ENCODE data around the gene CTXND1.
"Not testable (repeated sequence)": the region's sequence is repeated elsewhere in the genome, so short reads cannot be mapped to it uniquely, and the experiment has no call there.

The CTXND1 gene

DNA sequence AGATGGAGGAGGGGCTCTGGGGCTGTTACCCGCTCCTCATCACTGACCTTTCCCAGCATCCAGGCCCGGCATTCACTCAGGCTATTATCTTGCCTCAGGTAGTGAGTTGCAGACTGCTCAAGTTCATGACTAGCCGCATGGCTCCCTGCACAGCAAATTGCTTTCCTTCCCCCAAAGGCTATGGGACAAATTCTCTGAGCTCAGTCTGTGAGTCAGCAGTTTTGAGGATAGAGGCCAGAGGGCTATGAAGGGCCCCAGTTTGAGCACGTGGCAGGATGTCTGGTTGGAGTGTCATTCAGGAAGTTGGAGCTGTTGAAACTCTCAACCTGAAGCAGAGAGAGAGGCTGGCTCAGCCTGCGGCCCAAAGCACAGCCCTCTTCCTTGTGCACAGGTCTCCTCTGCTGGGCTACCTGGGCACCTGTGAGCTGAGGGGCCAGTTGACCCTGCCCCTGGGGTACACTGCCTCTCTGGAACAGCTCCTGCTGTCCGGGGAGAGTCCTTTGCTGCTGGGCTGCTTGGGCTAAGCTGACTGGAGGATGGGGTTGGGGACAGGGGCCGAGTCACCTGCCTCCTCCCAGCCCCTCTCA lies 91.3 kb downstream of the CTXND1 start:
- DNase-seq (ENCODE audit: low read depth in 3 of 3): peak in 2 of 3 donors; percentile 17 to 37

- no peak for DNase-seq (ENCODE audit: low read depth in 3 of 3)
Measured at GRCh38 chr15:80159811-80160569, 92.0 kb downstream of the CTXND1 start.

DNA sequence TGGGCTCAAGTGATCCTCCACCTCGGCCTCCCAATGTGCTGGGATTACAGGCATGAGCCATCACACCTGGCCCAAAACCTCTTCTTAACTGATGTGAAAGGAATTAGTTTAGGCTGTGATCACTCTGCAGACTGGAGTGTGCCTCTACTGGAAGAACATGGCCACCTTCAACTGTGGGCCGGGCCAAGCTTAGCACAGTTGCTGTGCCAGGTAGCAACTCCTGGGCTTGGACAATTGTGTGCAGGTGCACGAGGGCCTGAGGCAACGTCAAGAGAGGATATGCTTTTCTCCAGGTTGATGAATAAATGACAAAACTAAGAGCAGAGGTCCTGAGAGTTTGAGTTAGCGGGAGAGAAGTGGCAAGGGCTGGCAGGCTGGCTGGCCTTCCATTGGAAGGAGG lies 92.7 kb downstream of the CTXND1 start:
- no peak for DNase-seq (ENCODE audit: low read depth in 3 of 3)

DNA sequence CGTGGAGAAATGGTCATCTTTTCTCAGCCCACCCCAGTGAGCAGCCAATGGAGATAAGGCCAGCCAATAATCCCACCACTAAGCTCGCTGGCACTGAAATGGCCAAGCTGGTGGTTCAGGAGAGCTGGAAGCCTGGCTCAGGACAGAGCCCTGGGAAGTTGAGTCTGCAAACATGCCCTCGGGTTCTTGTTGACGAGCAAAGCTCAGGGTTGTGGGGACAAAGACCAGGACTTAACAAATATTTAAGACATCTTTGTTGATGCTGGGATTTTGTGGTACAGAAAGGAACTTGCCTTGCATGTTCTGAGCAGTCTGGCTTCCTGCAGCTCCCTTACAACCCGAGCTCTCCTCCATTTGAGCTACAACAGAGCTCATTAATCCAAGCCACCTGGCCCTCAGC lies 94.8 kb downstream of the CTXND1 start:
- no peak for DNase-seq (ENCODE audit: low read depth in 3 of 3)

DNA sequence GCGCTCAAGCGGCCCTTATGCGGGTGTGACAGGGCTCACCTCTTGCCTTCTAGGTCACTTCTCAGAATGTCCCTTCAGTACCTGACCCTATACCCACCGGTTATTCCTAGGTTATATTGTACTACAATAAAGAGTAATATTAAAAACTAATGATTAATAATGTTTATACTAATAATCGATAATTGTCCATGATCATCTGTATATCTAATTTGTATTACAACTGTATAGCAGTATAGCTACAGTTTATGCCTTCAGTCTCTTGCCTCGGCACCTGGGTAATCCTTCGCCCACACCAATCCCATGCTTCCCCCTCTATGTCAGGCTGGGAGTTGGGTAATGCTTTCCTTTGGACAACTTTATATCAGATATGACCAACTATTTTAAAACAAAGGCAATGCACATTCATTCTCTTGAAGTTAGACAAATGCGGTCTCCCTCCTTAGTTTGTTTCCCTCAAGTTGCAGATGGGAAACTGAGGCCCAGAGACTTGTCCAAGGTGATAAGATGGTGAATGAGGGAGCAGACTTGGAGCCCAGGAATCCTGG lies 95.8 kb downstream of the CTXND1 start:
- DNase-seq (ENCODE audit: low read depth in 3 of 3): no peak

DNA sequence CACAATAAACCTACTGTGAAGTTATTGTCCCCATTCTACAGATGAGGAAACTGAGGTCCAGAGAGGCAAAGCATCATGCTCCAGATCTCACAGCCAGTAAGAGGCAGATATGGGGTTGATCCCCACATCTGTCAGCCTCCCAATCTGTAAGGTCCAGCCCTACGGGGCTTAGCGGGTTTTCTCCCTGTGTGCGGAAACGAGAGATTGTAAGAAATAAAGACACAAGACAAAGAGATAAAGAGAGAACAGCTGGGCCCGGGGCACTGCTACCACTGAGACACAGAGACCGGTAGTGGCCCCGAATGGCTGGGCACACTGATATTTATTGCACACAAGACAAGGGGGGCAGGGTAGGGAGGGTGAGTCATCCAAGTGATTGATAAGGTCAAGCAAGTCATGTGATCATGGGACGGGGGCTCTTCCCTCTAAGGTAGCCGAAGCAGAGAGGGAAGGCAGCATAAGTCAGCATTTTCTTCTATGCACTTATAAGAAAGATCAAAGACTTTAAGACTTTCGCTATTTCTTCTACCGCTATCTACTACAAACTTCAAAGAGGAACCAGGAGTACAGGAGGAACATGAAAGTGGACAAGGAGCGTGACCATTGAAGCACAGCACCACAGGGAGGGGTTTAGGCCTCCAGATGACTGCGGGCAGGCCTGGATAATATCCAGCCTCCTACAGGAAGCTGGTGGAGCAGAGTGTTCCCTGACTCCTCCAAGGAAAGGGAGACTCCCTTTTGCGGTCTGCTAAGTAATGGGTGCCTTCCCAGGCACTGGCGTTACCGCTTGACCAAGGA lies 96.4 kb downstream of the CTXND1 start:
- DNase-seq (ENCODE audit: low read depth in 3 of 3): not testable (repeated sequence)

- no peak for DNase-seq (ENCODE audit: low read depth in 3 of 3)
Measured at GRCh38 chr15:80155001-80155377, 97.0 kb downstream of the CTXND1 start.

DNA sequence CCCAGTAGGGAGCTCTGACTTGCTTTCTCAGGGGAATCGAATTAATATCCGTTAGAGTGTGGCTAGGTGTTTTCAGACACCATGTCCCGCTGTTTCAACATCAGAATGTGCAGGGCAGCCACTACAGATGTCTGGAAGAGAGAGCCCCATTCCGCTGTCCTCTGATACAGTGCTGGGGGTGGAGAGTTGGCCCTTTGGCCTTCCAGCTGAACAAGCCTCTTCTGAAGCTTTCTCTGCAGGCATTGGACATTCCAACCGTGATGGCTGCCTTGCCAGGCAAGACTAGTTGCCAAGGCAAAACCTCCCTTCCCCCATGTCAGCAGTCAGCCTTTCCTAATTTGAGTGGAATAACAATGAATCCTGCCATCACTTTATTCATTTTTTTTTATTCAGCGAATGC lies 97.7 kb downstream of the CTXND1 start:
- no peak for DNase-seq (ENCODE audit: low read depth in 3 of 3)

DNA sequence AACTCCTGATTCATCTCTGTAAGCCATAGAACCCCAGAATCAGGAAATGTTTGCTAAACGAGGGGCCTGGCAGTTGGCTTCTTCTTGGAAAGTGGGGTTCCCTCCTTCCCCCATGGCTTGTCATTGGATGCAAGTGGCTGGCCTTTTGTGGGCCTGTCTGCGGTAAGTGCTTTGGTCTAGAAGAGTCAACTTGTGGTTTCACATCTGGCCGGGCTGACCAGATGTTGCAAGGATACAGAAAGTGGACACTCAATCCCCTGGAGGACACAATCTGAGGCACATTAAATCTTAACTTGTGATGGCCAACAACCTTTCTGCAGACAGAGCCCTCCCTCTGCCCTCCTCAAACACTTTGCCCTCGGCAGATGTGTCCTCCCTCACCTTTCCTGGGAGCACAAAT lies 98.1 kb downstream of the CTXND1 start:
- DNase-seq (ENCODE audit: low read depth in 3 of 3): no peak

GRCh38 chr15:80152896-80153876 lies 98.8 kb downstream of the CTXND1 start, which contains the start of gene FAH:
Gene FAH (plus strand): TSS chr15:80152999. CDS start chr15:80153055, 56 bp downstream.
- peak in 2 of 3 donors; percentile 20 to 21 for DNase-seq (ENCODE audit: low read depth in 3 of 3)

- DNase-seq (ENCODE audit: low read depth in 3 of 3): peak; percentile 85 to 96 (median 94)
Measured at GRCh38 chr15:80152180-80152895, 99.7 kb downstream of the CTXND1 start.

- no peak for DNase-seq (ENCODE audit: low read depth in 3 of 3)
Measured at GRCh38 chr15:80151576-80151975, 100.4 kb downstream of the CTXND1 start.

- no peak for DNase-seq (ENCODE audit: low read depth in 3 of 3)
Measured at GRCh38 chr15:80151148-80151547, 100.9 kb downstream of the CTXND1 start.
